HPDE6-E6E7 (cell line): ENCODE results near the gene SEPTIN11.

Experiments used
- DNase-seq: peaks from one replicate; pipeline ENCODE4 v3.0.0; 2011; ENCODE audit warnings: missing footprints; ENCODE audit errors: extremely low spot score

The SEPTIN11 gene

GRCh38 chr4:76949276-76950051 is at the start of gene SEPTIN11:
Gene SEPTIN11, plus strand, starts transcription at chr4:76949752. Its CDS starts 152 bp downstream, at chr4:76949904.
- peak; percentile 90 for DNase-seq

- no peak for DNase-seq
Measured at GRCh38 chr4:76902233-76902890, 47.2 kb upstream of the SEPTIN11 start.

GRCh38 chr4:76904646-76905190 is 44.8 kb upstream of the SEPTIN11 start:
- DNase-seq, result no peak

GRCh38 chr4:76905521-76905920 is 44.0 kb upstream of the SEPTIN11 start:
- DNase-seq, result no peak

GRCh38 chr4:76909711-76910110 is 39.8 kb upstream of the SEPTIN11 start:
- no peak for DNase-seq

GRCh38 chr4:76920715-76921114 is 28.8 kb upstream of the SEPTIN11 start:
- DNase-seq, result no peak

GRCh38 chr4:76923619-76924357 is 25.8 kb upstream of the SEPTIN11 start:
- DNase-seq, result no peak

GRCh38 chr4:76926841-76927240 is 22.7 kb upstream of the SEPTIN11 start:
- no peak for DNase-seq

- DNase-seq, result no peak
Measured at GRCh38 chr4:76930685-76931084, 18.9 kb upstream of the SEPTIN11 start.

- no peak for DNase-seq
Measured at GRCh38 chr4:76931087-76931486, 18.5 kb upstream of the SEPTIN11 start.

GRCh38 chr4:76931576-76932276 is 17.8 kb upstream of the SEPTIN11 start:
- no peak for DNase-seq

- no peak for DNase-seq
Measured at GRCh38 chr4:76939184-76939583, 10.4 kb upstream of the SEPTIN11 start.

- DNase-seq, result no peak
Measured at GRCh38 chr4:76943129-76943620, 6.4 kb upstream of the SEPTIN11 start.

- DNase-seq, result no peak
Measured at GRCh38 chr4:76943790-76944189, 5.8 kb upstream of the SEPTIN11 start.

- no peak for DNase-seq
Measured at GRCh38 chr4:76947369-76947768, 2.2 kb upstream of the SEPTIN11 start.

GRCh38 chr4:76948443-76949275 is 893 bp upstream of the SEPTIN11 start:
- DNase-seq, result peak; percentile 68

- peak; percentile 27 for DNase-seq
Measured at GRCh38 chr4:76950052-76950955, 752 bp downstream of the SEPTIN11 start.

- peak; percentile 23 for DNase-seq
Measured at GRCh38 chr4:76950956-76951671, 1.6 kb downstream of the SEPTIN11 start.

GRCh38 chr4:76951672-76952010 is 2.1 kb downstream of the SEPTIN11 start:
- no peak for DNase-seq
